ENCODE measurements around the gene LIN37. TPM values are rescaled to one million over a fixed set of nuclear protein-coding genes. Genes with fewer than 3 reads are reported as not detected.
A peak's percentile ranks its signal among the peaks of the same experiment; 100 is the strongest.

Gene LIN37
- total and polyA plus RNA-seq, 9 of the 15 experiments (the other 6 are each of a cell fraction or from before 2014, with no cell fraction given): 1.2 to 12.5 (median 8.6) TPM

- Histone ChIP-seq H3K9ac (ENCODE audit: insufficient read depth in 1 of 2, low read depth in 2 of 2, low read length in 2 of 2) (peak overlapping the region in 1 of 2 experiments; percentile 6; a peak in 2 of 4 replicates), H3K9me1 (ENCODE audit: control insufficient read depth, insufficient read depth, low read length) (no peaks in the 10 kb centered on the region), H3K4me1 (replicated peaks in 1 of 2; ENCODE audit: control insufficient read depth in 2 of 2, insufficient read depth in 2 of 2, low read length in 2 of 2) (peaks cover 0 to 47% of the 10 kb centered on the region in 2 experiments; a peak in 3 of 5 replicates), H4K20me1 (replicated peaks; ENCODE audit: control insufficient read depth, insufficient read depth, low read length) (no peaks in the 10 kb centered on the region), H3K4me2 (ENCODE audit: insufficient read depth, low read length) (no peak overlapping the region), H3K27me3 (ENCODE audit: control insufficient read depth in 2 of 2, insufficient read depth in 2 of 2, low read length in 2 of 2) (no peaks in the 10 kb centered on the region; a peak in 1 of 5 replicates), H3K36me3 (ENCODE audit: control insufficient read depth, insufficient read depth, low read length) (no peaks in the 10 kb centered on the region), H3K79me2 (ENCODE audit: control insufficient read depth, insufficient read depth, low read length) (no peaks in the 10 kb centered on the region), H3K27ac (ENCODE audit: extremely low read depth, low read depth, low read length) (no peak overlapping the region), H3K4me3 (no peak overlapping the region), H2AFZ (ENCODE audit: low read depth, low read length) (no peak overlapping the region), H3K9me3 (replicated peaks; ENCODE audit: control insufficient read depth, insufficient read depth, low read depth, low read length) (no peaks in the 10 kb centered on the region)
- FAIRE-seq: no peak
- in situ Hi-C loops (cut with MboI) (no loop called here), intact Hi-C loops (cut with micrococcal nuclease) (no loop called here)
- DNase-seq (ENCODE audit: extremely low read depth in 1 of 4, low spot score in 3 of 4): no peak
- no peak for TF ChIP-seq MTF1 (CRISPR knock-in tag; IDR thresholded peaks at IDR 0.05; ENCODE audit: borderline replicate concordance)
- 0 out of 2 replicates have a peak, but pooled peaks have one; percentile 28 for TF ChIP-seq ZFX (CRISPR knock-in tag; IDR thresholded peaks at IDR 0.05)
- no peak for TF ChIP-seq CSDE1 (IDR thresholded peaks at IDR 0.05)
- TF ChIP-seq CTCFL (IDR thresholded peaks at IDR 0.05; ENCODE audit: borderline replicate concordance, insufficient read depth, low read depth, low read length, poor library complexity, severe bottlenecking): peak; percentile 34
- TF ChIP-seq CHCHD3 (CRISPR knock-in tag; IDR thresholded peaks at IDR 0.05): no peak
- TF ChIP-seq ZNF197 (CRISPR knock-in tag; IDR thresholded peaks at IDR 0.05; ENCODE audit: low read depth): no peak
- TF ChIP-seq EP400 (IDR thresholded peaks at IDR 0.05): no peak
- TF ChIP-seq CTCF (IDR thresholded peaks at IDR 0.05 in 2 of 3, conservative IDR thresholded peaks at IDR 0.05 in 1 of 3; ENCODE audit: insufficient read depth in 2 of 3, low read depth in 1 of 3, low read length in 3 of 3): peak in 2 of 3 experiments; percentile 21 to 23; a peak in 3 of 6 replicates
- POLR2A ChIA-PET: interaction anchor here (0.5 kb wide), 1 partner anchor 209 kb away, joined by 3 read pairs; no protein-coding TSS in a partner anchor
- CTCF ChIA-PET (ENCODE audit: low intra/inter-chr PET ratio): no interaction called here
- BruUV-seq (replicated peaks): no TSS peak
- ATAC-seq: peak; percentile 73
- WGBS (ENCODE audit: insufficient coverage, low coverage, missing lambda C conversion rate): 34% methylated on average over 18 of the region's 20 CpGs
These were observed 42.8 kb downstream of the LIN37 start for GRCh38 chr19:35790981-35791813.

Data from K562 (cell line).